GM12892 (cell line): ENCODE measurements around the gene TMEM178B.

Experiments
- POLR2A ChIP-seq: IDR thresholded peaks from 2 replicates; pipeline ENCODE4 v1.6.1; 2011; ENCODE audit warnings: low read depth, low read length, control low read depth
- POLR2AphosphoS5 ChIP-seq: IDR thresholded peaks from 2 replicates; pipeline ENCODE4 v1.6.1; 2011; ENCODE audit warnings: low read depth, low read length, control low read depth
- TAF1 ChIP-seq: IDR thresholded peaks from 2 replicates; pipeline ENCODE4 v1.6.1; 2011; ENCODE audit warnings: low read depth, mild to moderate bottlenecking, control low read depth, low read length, borderline replicate concordance

DNA sequence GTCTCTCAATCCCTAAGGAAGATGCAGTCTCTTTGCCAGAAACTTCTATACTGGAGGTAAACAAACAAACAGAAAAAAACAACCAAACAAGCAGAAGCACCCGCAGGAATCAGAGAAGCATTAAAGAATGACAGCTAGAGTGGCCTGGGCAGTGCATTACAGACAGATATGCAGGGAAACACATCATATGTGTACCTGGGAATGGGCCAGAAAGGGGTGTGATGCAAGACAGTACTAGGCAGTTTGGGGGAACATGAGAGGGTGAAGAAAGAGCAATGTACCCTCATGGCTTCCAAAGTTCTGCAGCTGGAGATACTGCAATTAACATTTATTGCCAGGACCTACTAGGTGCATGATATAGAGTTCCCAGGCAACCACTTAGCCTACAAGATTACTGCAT, 177.3 kb downstream of the TMEM178B start:
- TF ChIP-seq POLR2AphosphoS5: no peak
- TF ChIP-seq POLR2A: no peak
- TF ChIP-seq TAF1: no peak
